Activated CD4-positive, alpha-beta memory T cell treated with anti-CD3 and anti-CD28 coated beads, Interleukin-2, amount 10 ng/mL, durations not matched to agents 7 days and 5 days (primary cell): ENCODE data around the gene MFSD6. TPM values are rescaled to one million over a fixed set of nuclear protein-coding genes. Genes with fewer than 3 reads are reported as not detected.
"Not testable (repeated sequence)": the region's sequence is repeated elsewhere in the genome, so short reads cannot be mapped to it uniquely, and the experiment has no call there.

Experiments used
- CTCF ChIA-PET: fragments of 350-600 bp; sonication (Branson Sonifier 250); formaldehyde crosslinking; loops from one replicate; lab custom pipeline; 2021; ENCODE audit warnings: antibody characterized with exemption, inconsistent platforms; lab: Charles Lee
- POLR2A ChIA-PET: fragments of 350-600 bp; sonication (Branson Sonifier 250); formaldehyde crosslinking; loops from one replicate; lab custom pipeline; 2021; ENCODE audit warnings: antibody characterized with exemption; lab: Charles Lee
- DNase-seq: peaks from one replicate; pipeline ENCODE4 v3.0.0-alpha.2; 2020
- H3K27ac Mint-ChIP-seq: one replicate; pipeline ENCODE4 v1.8.0; 2021; ENCODE audit warnings: mild to moderate bottlenecking, mixed read lengths
- H3K27me3 Mint-ChIP-seq: one replicate; pipeline ENCODE4 v1.8.0; 2021; ENCODE audit warnings: mixed read lengths
- H3K36me3 Mint-ChIP-seq: one replicate; pipeline ENCODE4 v1.8.0; 2021; ENCODE audit warnings: low read depth, mixed read lengths
- H3K4me1 Mint-ChIP-seq: one replicate; pipeline ENCODE4 v1.8.0; 2021; ENCODE audit warnings: mixed read lengths
- H3K4me3 Mint-ChIP-seq: one replicate; pipeline ENCODE4 v1.8.0; 2021; ENCODE audit warnings: mild to moderate bottlenecking, mixed read lengths
- H3K9me3 Mint-ChIP-seq: one replicate; pipeline ENCODE4 v1.8.0; 2021; ENCODE audit warnings: mixed read lengths
- total RNA-seq, 2 experiments: library from RNA; stranded (reverse); gene quantifications; one replicate each; pipeline ENCODE4 v1.2.3, GENCODE V29; 2021

Gene MFSD6
- total RNA-seq, 2 experiments from 2014 or later: 36.6 to 39.0 TPM

- Mint-ChIP-seq H3K36me3 (peaks cover 33% of the 10 kb centered on the region), H3K9me3 (no peaks in the 10 kb centered on the region), H3K4me3 (no peak overlapping the region), H3K4me1 (peaks cover 7% of the 10 kb centered on the region), H3K27ac (no peak overlapping the region), H3K27me3 (no peaks in the 10 kb centered on the region)
- no peak for DNase-seq
- ChIA-PET POLR2A (no interaction called here), CTCF (interaction anchor here (1.2 kb wide), 1 partner anchor 16 kb away, joined by 3 read pairs; no protein-coding TSS in a partner anchor)
Observed at GRCh38 chr2:190460487-190460886, 52.3 kb downstream of the MFSD6 start.

- Mint-ChIP-seq H3K9me3 (no peaks in the 10 kb centered on the region), H3K27ac (no peak overlapping the region), H3K36me3 (peaks cover 27% of the 10 kb centered on the region), H3K4me1 (peaks cover 9% of the 10 kb centered on the region), H3K27me3 (no peaks in the 10 kb centered on the region), H3K4me3 (no peak overlapping the region)
- CTCF ChIA-PET: no interaction called here
- DNase-seq: no peak
- POLR2A ChIA-PET: no interaction called here
Observed at GRCh38 chr2:190462181-190462580, 54.0 kb downstream of the MFSD6 start.

GRCh38 chr2:190462611-190463010, 54.5 kb downstream of the MFSD6 start:
- no peaks in the 10 kb centered on the region for H3K9me3 Mint-ChIP-seq
- CTCF ChIA-PET: no interaction called here
- H3K4me1 Mint-ChIP-seq: peaks cover 10% of the 10 kb centered on the region
- no peak overlapping the region for H3K27ac Mint-ChIP-seq
- POLR2A ChIA-PET: no interaction called here
- DNase-seq: no peak
- H3K4me3 Mint-ChIP-seq: no peak overlapping the region
- no peaks in the 10 kb centered on the region for H3K27me3 Mint-ChIP-seq
- peaks cover 23% of the 10 kb centered on the region for H3K36me3 Mint-ChIP-seq

GRCh38 chr2:190465060-190465459, 56.9 kb downstream of the MFSD6 start:
- DNase-seq: no peak
- Mint-ChIP-seq H3K4me1 (peaks cover 18% of the 10 kb centered on the region), H3K4me3 (no peak overlapping the region), H3K9me3 (no peaks in the 10 kb centered on the region), H3K27me3 (no peaks in the 10 kb centered on the region), H3K36me3 (peaks cover 23% of the 10 kb centered on the region), H3K27ac (no peak overlapping the region)
- ChIA-PET CTCF (no interaction called here), POLR2A (no interaction called here)

- Mint-ChIP-seq H3K9me3 (peaks cover 2% of the 10 kb centered on the region), H3K4me3 (no peak overlapping the region), H3K27ac (no peak overlapping the region), H3K36me3 (peaks cover 34% of the 10 kb centered on the region), H3K27me3 (no peaks in the 10 kb centered on the region), H3K4me1 (peaks cover 21% of the 10 kb centered on the region)
- ChIA-PET CTCF (interaction anchor here (0.6 kb wide), 1 partner anchor 394 kb away, joined by 3 read pairs; no protein-coding TSS in a partner anchor), POLR2A (no interaction called here)
- DNase-seq: no peak
Observed at GRCh38 chr2:190466819-190467446, 58.8 kb downstream of the MFSD6 start.

GRCh38 chr2:190467575-190468083, 59.5 kb downstream of the MFSD6 start:
- DNase-seq: no peak
- peaks cover 21% of the 10 kb centered on the region for H3K4me1 Mint-ChIP-seq
- no peaks in the 10 kb centered on the region for H3K27me3 Mint-ChIP-seq
- no peak overlapping the region for H3K4me3 Mint-ChIP-seq
- H3K27ac Mint-ChIP-seq: no peak overlapping the region
- ChIA-PET CTCF (no interaction called here), POLR2A (interaction anchor here (0.7 kb wide), 1 partner anchor 797 kb away, joined by 4 read pairs; no protein-coding TSS in a partner anchor)
- H3K9me3 Mint-ChIP-seq: peaks cover 5% of the 10 kb centered on the region
- peaks cover 38% of the 10 kb centered on the region for H3K36me3 Mint-ChIP-seq

GRCh38 chr2:190468354-190468753, 60.2 kb downstream of the MFSD6 start:
- H3K27me3 Mint-ChIP-seq, H3K9me3 Mint-ChIP-seq, CTCF ChIA-PET, DNase-seq, POLR2A ChIA-PET, H3K4me3 Mint-ChIP-seq: not testable (repeated sequence)
- peaks cover 42% of the 10 kb centered on the region for H3K36me3 Mint-ChIP-seq
- peak overlapping the region; percentile 9 for H3K27ac Mint-ChIP-seq
- H3K4me1 Mint-ChIP-seq: peaks cover 21% of the 10 kb centered on the region

GRCh38 chr2:190468814-190469569, 60.8 kb downstream of the MFSD6 start:
- CTCF ChIA-PET: no interaction called here
- no peak for DNase-seq
- Mint-ChIP-seq H3K27ac (no peak overlapping the region), H3K4me3 (no peak overlapping the region), H3K9me3 (peaks cover 11% of the 10 kb centered on the region), H3K4me1 (peaks cover 21% of the 10 kb centered on the region), H3K36me3 (peaks cover 48% of the 10 kb centered on the region), H3K27me3 (no peaks in the 10 kb centered on the region)
- POLR2A ChIA-PET: no interaction called here

- Mint-ChIP-seq H3K4me3 (no peak overlapping the region), H3K4me1 (peaks cover 17% of the 10 kb centered on the region), H3K9me3 (peaks cover 11% of the 10 kb centered on the region), H3K27me3 (no peaks in the 10 kb centered on the region), H3K36me3 (peaks cover 48% of the 10 kb centered on the region), H3K27ac (no peak overlapping the region)
- no peak for DNase-seq
- POLR2A ChIA-PET: no interaction called here
- CTCF ChIA-PET: no interaction called here
Observed at GRCh38 chr2:190469771-190470170, 61.6 kb downstream of the MFSD6 start.

GRCh38 chr2:190470256-190470826, 62.2 kb downstream of the MFSD6 start:
- peaks cover 11% of the 10 kb centered on the region for H3K9me3 Mint-ChIP-seq
- no peak overlapping the region for H3K27ac Mint-ChIP-seq
- H3K4me3 Mint-ChIP-seq: no peak overlapping the region
- H3K4me1 Mint-ChIP-seq: peaks cover 13% of the 10 kb centered on the region
- peaks cover 48% of the 10 kb centered on the region for H3K36me3 Mint-ChIP-seq
- H3K27me3 Mint-ChIP-seq: no peaks in the 10 kb centered on the region
- no peak for DNase-seq
- POLR2A ChIA-PET: no interaction called here
- CTCF ChIA-PET: no interaction called here

GRCh38 chr2:190477661-190478454, 69.7 kb downstream of the MFSD6 start:
- no peak for DNase-seq
- ChIA-PET CTCF (interaction anchor here (1.0 kb wide), 1 partner anchor 25 kb away, joined by 3 read pairs; no protein-coding TSS in a partner anchor), POLR2A (no interaction called here)
- H3K4me3 Mint-ChIP-seq: no peak overlapping the region
- no peaks in the 10 kb centered on the region for H3K4me1 Mint-ChIP-seq
- peaks cover 6% of the 10 kb centered on the region for H3K9me3 Mint-ChIP-seq
- H3K36me3 Mint-ChIP-seq: peaks cover 13% of the 10 kb centered on the region
- H3K27ac Mint-ChIP-seq: no peak overlapping the region
- H3K27me3 Mint-ChIP-seq: no peaks in the 10 kb centered on the region

- H3K27ac Mint-ChIP-seq: no peak overlapping the region
- no peak for DNase-seq
- H3K27me3 Mint-ChIP-seq: no peaks in the 10 kb centered on the region
- no peaks in the 10 kb centered on the region for H3K4me1 Mint-ChIP-seq
- ChIA-PET POLR2A (no interaction called here), CTCF (no interaction called here)
- H3K36me3 Mint-ChIP-seq: peaks cover 9% of the 10 kb centered on the region
- peaks cover 3% of the 10 kb centered on the region for H3K9me3 Mint-ChIP-seq
- no peak overlapping the region for H3K4me3 Mint-ChIP-seq
Observed at GRCh38 chr2:190478572-190479195, 70.5 kb downstream of the MFSD6 start.
